LNCaP clone FGC (cell line): ENCODE data around the gene ATP11A.

Source experiments
- DNase-seq: peaks from one replicate; pipeline ENCODE4 v3.0.0-alpha.2; 2011; ENCODE audit warnings: low read depth
- H3K4me3 ChIP-seq: 2 replicates; pipeline ENCODE4 v1.5.1; 2011; ENCODE audit warnings: mild to moderate bottlenecking, low read depth, low read length, control low read depth
- CTCF ChIP-seq: IDR thresholded peaks from 2 replicates; pipeline ENCODE4 v1.5.1; 2012; ENCODE audit warnings: mild to moderate bottlenecking; ENCODE audit not compliant: control insufficient read depth, insufficient read depth; ENCODE audit errors: extremely low read depth

ATP11A gene

GRCh38 chr13:112689303-112690245 lies at the start of gene ATP11A:
Gene ATP11A, plus strand, starts transcription at chr13:112690038. Its CDS starts 379 bp downstream, at chr13:112690417.
- no peak for TF ChIP-seq CTCF
- peak within 1 kb of the TSS; percentile 74 for H3K4me3 ChIP-seq
- DNase-seq = peak; percentile 63

GRCh38 chr13:112641456-112642089 lies 48.3 kb upstream of the ATP11A start:
- no peak for TF ChIP-seq CTCF
- no peak for DNase-seq
- H3K4me3 ChIP-seq = no peak overlapping the region

GRCh38 chr13:112642090-112642460 lies 47.8 kb upstream of the ATP11A start:
- no peak for DNase-seq
- H3K4me3 ChIP-seq = no peak overlapping the region
- no peak for TF ChIP-seq CTCF

GRCh38 chr13:112643759-112644459 lies 45.9 kb upstream of the ATP11A start:
- no peak overlapping the region for H3K4me3 ChIP-seq
- no peak for TF ChIP-seq CTCF
- peak; percentile 48 for DNase-seq

GRCh38 chr13:112645327-112645914 lies 44.4 kb upstream of the ATP11A start:
- no peak for TF ChIP-seq CTCF
- no peak for DNase-seq
- H3K4me3 ChIP-seq = no peak overlapping the region

- TF ChIP-seq CTCF = no peak
- no peak overlapping the region for H3K4me3 ChIP-seq
- DNase-seq = no peak
These were observed 42.6 kb upstream of the ATP11A start for GRCh38 chr13:112647256-112647655.
